ENCODE data around the gene C2orf74. TPM values are rescaled to one million over a fixed set of nuclear protein-coding genes. Genes with fewer than 3 reads are reported as not detected.
"Not testable (repeated sequence)": the region's sequence is repeated elsewhere in the genome, so short reads cannot be mapped to it uniquely, and the experiment has no call there.

Gene C2orf74
- total RNA-seq, 1 donor from 2014 or later, result 7.7 TPM

DNA sequence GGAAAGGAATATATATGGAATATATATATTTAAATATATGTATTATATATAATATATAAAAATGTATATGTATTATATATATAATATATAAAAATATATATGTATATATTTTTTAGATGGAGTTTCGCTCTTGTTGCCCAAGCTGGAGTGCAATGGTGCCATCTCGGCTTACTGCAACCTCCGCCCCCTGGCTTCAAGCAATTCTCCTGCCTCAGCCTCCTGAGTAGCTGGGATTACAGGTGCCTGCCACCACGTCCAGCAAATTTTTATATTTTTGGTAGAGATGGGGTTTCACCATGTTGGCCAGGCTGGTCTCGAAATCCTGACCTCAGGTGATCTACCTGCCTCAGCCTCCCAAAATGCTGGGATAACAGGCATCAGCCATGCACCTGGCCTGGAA, 13.9 kb upstream of the C2orf74 start:
- H3K9me3 Mint-ChIP-seq; H3K27me3 Mint-ChIP-seq (ENCODE audit: low read depth); DNase-seq (ENCODE audit: low spot score); H3K27ac Mint-ChIP-seq; H3K4me3 Mint-ChIP-seq (ENCODE audit: low read depth); H3K4me1 Mint-ChIP-seq (ENCODE audit: low read depth): not testable (repeated sequence)
- peaks cover 32% of the 10 kb centered on the region for H3K36me3 Mint-ChIP-seq (ENCODE audit: low read depth)
- intact Hi-C loops (cut with micrococcal nuclease), result loop anchor here (10.0 kb wide), 1 partner anchor 1557 kb away; the partner anchor contains the start of gene EHBP1

DNA sequence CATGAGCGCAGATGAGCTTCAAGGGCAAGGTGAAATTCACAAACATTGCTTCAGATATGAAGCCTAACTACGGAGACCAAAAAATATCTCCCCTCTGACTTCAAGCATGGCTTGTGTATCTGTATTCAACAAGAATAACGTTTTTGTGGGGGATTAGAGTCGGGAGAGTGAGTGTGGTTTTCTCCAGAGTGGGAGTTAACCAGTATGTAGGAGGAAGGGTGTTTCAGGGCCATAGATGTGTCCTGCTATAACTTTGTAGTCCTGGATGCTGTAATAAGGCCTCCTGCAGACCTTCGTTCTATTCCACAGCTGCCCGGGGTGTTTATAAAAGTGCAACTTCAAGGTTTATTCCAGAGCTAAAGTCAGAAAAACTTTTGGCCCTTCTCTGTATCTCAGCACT, 12.9 kb upstream of the C2orf74 start:
- intact Hi-C loops (cut with micrococcal nuclease), result loop anchor here (10.0 kb wide), 1 partner anchor 1556 kb away; the partner anchor contains the start of gene EHBP1
- Mint-ChIP-seq H3K36me3 (ENCODE audit: low read depth) (peaks cover 32% of the 10 kb centered on the region), H3K4me3 (ENCODE audit: low read depth) (no peak overlapping the region), H3K4me1 (ENCODE audit: low read depth) (peaks cover 2% of the 10 kb centered on the region), H3K27me3 (ENCODE audit: low read depth) (no peaks in the 10 kb centered on the region), H3K27ac (no peak overlapping the region), H3K9me3 (no peaks in the 10 kb centered on the region)
- DNase-seq (ENCODE audit: low spot score), result no peak

DNA sequence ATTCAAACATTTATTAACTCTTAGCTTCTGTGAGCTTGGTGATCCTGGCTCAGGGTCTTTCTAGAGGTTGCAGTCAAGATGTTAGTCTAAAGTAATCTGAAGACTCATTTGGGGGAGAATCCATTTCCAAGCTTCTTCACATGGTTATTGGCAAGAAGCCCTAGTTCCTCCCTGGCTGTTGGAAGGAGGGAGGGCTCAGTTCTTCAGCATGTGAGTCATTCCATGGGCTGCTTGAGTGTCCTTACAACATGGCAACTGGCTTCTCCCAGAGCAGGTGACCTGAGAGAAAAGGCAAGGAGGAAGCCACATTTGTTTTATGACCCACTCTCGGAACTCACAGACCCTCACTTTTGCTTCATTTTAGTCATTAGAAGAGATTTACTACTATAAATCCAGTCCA, 10.6 kb upstream of the C2orf74 start:
- Mint-ChIP-seq H3K9me3 (no peaks in the 10 kb centered on the region), H3K4me1 (ENCODE audit: low read depth) (no peaks in the 10 kb centered on the region), H3K27me3 (ENCODE audit: low read depth) (no peaks in the 10 kb centered on the region), H3K36me3 (ENCODE audit: low read depth) (peaks cover 28% of the 10 kb centered on the region), H3K27ac (no peak overlapping the region), H3K4me3 (ENCODE audit: low read depth) (no peak overlapping the region)
- intact Hi-C loops (cut with micrococcal nuclease), result no loop called here
- no peak for DNase-seq (ENCODE audit: low spot score)

DNA sequence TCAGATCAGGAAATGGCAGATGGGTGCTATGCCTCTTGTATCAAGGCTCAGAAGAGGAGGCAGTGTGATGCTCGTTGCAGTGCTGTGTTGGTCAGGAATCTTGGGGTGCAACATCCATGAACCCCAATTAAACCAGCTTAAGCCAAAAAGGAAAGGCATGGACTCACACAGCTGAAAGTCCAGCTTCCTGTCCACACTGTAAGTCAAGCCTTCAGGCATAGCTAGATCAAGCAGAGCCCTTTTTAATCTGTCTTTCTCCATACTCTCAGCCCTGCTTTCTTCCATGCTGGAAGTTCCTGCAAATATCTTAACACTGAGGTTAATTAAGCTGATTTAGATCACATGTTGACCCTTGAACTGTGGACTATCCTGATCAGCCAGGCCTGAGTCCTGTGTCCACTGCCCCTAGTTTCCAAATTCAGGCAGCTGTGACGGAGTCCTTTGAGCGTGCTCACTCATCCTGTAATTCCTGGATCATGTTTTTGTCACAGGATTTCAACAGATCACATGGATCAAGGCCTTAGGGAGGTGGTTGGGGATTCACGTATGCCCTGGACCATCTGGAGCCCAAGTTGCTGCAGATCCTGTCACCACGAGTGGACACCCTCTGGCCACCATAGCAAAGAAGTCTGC, 4.5 kb upstream of the C2orf74 start:
- H3K9me3 Mint-ChIP-seq, result peaks cover 9% of the 10 kb centered on the region

DNA sequence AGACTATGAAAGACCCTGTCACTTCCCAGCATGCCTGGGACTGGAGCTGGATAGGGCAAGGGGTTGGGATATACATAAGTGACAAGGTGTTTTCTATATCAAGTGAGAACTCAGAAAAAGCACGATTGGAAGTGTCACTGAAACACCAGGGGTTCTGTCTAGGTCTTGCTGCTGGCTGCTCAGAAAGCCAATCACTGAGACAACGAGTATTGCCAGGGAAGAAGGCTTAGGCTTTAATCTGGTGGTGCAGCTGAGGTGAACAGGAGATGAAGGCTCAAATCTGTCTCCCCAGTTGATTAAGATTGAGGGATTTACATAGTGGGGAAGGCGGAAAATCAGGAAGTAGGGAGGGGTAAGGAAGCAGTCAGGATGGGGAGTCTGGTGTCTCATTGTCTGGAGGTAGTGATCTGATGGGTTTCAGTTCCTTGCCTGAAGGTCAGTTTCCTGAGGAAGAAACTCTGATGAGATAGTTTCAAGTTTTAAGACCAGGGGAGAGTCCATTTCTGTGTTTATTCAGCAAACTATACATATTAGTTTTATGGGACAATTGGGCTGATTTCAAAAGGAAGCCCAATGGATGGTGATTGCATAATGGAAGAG, 3.5 kb upstream of the C2orf74 start:
- Mint-ChIP-seq H3K36me3 (ENCODE audit: low read depth) (peaks cover 32% of the 10 kb centered on the region), H3K4me3 (ENCODE audit: low read depth) (no peak overlapping the region), H3K27me3 (ENCODE audit: low read depth) (no peaks in the 10 kb centered on the region), H3K4me1 (ENCODE audit: low read depth) (peaks cover 6% of the 10 kb centered on the region), H3K27ac (no peak overlapping the region), H3K9me3 (peaks cover 9% of the 10 kb centered on the region)
- intact Hi-C loops (cut with micrococcal nuclease), result no loop called here
- no peak for DNase-seq (ENCODE audit: low spot score)

More for the DNA sequence above, 4.5 kb upstream of the C2orf74 start:
- Mint-ChIP-seq H3K27ac (no peak overlapping the region), H3K27me3 (ENCODE audit: low read depth) (no peaks in the 10 kb centered on the region), H3K4me3 (ENCODE audit: low read depth) (no peak overlapping the region), H3K4me1 (ENCODE audit: low read depth) (peaks cover 2% of the 10 kb centered on the region), H3K36me3 (ENCODE audit: low read depth) (peaks cover 25% of the 10 kb centered on the region)
- no peak for DNase-seq (ENCODE audit: low spot score)
- intact Hi-C loops (cut with micrococcal nuclease), result no loop called here

DNA sequence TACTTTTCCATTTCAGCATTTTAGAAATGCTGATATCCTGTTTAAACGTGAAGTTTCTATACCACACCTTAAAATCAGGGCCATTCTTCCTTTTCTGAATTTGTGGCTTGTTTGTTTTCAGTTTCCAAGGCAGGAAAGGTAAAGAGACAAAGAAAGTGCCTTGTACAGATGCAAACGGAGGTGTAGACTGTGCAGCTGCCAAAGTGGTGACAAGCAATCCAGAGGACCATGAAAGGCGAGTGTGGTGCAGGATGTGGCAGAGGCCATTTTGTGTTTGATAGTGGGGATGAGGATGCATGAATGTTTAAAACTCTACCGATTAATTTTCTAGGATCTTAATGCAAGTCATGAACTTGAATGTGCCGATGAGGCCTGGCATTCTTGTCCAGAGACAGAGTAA, 733 bp downstream of the C2orf74 start:
- Mint-ChIP-seq H3K4me1 (ENCODE audit: low read depth) (peaks cover 6% of the 10 kb centered on the region), H3K4me3 (ENCODE audit: low read depth) (no peak overlapping the region), H3K36me3 (ENCODE audit: low read depth) (peaks cover 50% of the 10 kb centered on the region), H3K27me3 (ENCODE audit: low read depth) (no peaks in the 10 kb centered on the region), H3K27ac (no peak overlapping the region), H3K9me3 (peaks cover 9% of the 10 kb centered on the region)
- DNase-seq (ENCODE audit: low spot score), result no peak
- intact Hi-C loops (cut with micrococcal nuclease), result no loop called here

DNA sequence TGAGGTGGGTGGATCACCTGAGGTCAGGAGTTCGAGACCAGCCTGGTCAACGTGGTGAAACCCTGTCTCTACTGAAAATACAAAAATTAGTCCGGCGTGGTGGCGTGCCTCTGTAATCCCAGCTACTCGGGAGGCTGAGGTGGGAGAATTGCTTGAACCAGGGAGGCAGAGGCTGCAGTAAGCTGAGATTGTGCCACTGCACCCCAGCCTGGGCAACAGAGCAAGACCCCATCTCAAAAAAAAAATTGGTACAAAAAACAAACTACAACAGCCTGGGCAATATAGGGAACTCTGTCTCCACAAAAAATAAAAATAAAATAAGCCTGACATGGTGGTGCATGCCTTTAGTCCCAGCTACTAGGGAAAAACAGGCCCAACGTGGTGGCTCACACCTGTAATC, 3.1 kb downstream of the C2orf74 start:
- H3K4me3 Mint-ChIP-seq (ENCODE audit: low read depth); intact Hi-C loops (cut with micrococcal nuclease); H3K27ac Mint-ChIP-seq; H3K9me3 Mint-ChIP-seq; DNase-seq (ENCODE audit: low spot score); H3K27me3 Mint-ChIP-seq (ENCODE audit: low read depth); H3K4me1 Mint-ChIP-seq (ENCODE audit: low read depth): not testable (repeated sequence)
- peaks cover 38% of the 10 kb centered on the region for H3K36me3 Mint-ChIP-seq (ENCODE audit: low read depth)

DNA sequence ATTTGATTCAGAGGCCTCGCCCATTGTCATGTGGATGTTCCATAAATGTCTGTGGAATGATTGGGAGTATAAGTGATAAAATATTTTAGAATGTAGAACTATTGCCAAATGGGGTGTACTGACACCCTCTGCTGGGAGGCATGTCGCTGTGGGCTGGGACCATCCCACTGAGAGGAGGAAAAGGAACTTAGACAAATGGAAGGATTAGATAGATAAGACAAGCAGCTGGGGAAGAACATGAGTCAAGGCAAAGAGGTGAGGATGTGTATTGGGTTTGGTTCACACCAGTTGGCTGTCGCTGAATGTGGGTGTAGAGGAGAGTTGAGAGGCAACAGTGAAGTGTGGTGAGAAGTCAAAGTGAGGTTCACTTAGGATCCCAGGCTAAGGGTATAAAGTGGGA, 4.0 kb downstream of the C2orf74 start:
- H3K4me3 Mint-ChIP-seq (ENCODE audit: low read depth), result no peak overlapping the region
- H3K27ac Mint-ChIP-seq, result no peak overlapping the region
- no peak for DNase-seq (ENCODE audit: low spot score)
- peaks cover 35% of the 10 kb centered on the region for H3K36me3 Mint-ChIP-seq (ENCODE audit: low read depth)
- H3K9me3 Mint-ChIP-seq, result no peaks in the 10 kb centered on the region
- intact Hi-C loops (cut with micrococcal nuclease), result no loop called here
- H3K27me3 Mint-ChIP-seq (ENCODE audit: low read depth), result no peaks in the 10 kb centered on the region
- H3K4me1 Mint-ChIP-seq (ENCODE audit: low read depth), result peaks cover 6% of the 10 kb centered on the region

DNA sequence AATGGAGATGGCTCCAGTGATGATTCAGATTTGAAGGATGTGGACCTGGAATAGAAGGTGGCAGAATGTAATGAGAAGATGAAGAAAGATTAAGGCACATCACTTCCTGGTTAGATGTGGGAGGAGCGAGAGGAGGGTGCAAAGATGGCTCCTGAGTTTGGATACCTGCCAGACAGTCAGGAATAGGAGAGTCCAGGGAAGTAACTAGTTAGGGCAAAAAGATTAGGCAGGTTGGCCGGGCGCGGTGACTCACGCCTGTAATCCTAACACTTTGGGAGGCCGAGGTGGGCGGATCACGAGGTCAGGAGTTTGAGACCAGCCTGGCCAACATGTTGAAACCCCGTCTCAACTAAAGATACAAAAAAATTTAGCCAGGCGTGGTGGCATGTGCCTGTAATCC, 5.6 kb downstream of the C2orf74 start:
- Mint-ChIP-seq H3K27me3 (ENCODE audit: low read depth) (no peaks in the 10 kb centered on the region), H3K9me3 (no peaks in the 10 kb centered on the region), H3K36me3 (ENCODE audit: low read depth) (peaks cover 27% of the 10 kb centered on the region), H3K4me1 (ENCODE audit: low read depth) (peaks cover 4% of the 10 kb centered on the region), H3K4me3 (ENCODE audit: low read depth) (no peak overlapping the region), H3K27ac (no peak overlapping the region)
- intact Hi-C loops (cut with micrococcal nuclease), result no loop called here
- DNase-seq (ENCODE audit: low spot score), result no peak

DNA sequence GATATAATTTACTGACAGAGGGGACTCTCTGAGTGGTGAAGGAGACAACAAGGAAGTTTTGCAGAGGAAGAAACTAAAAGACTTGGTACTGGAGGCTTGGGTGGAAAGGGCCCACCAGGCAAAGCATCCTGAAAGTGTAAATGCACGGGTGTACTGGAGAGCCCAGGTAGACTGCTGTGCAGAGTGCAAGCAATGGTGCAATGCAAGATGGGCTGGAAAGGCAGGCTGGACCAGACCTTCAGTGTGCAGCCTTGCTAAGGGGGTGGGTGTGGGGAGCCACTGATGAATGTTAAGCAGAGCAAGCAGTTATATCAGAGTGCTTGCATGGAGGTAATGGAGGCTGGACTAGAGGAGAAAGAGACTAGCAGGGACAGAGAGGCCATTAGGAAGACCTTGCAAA, 10.7 kb downstream of the C2orf74 start:
- Mint-ChIP-seq H3K9me3 (no peaks in the 10 kb centered on the region), H3K36me3 (ENCODE audit: low read depth) (no peaks in the 10 kb centered on the region), H3K27me3 (ENCODE audit: low read depth) (peaks cover 6% of the 10 kb centered on the region), H3K4me3 (ENCODE audit: low read depth) (no peak overlapping the region), H3K27ac (no peak overlapping the region), H3K4me1 (ENCODE audit: low read depth) (peaks cover 8% of the 10 kb centered on the region)
- DNase-seq (ENCODE audit: low spot score), result no peak
- intact Hi-C loops (cut with micrococcal nuclease), result no loop called here

DNA sequence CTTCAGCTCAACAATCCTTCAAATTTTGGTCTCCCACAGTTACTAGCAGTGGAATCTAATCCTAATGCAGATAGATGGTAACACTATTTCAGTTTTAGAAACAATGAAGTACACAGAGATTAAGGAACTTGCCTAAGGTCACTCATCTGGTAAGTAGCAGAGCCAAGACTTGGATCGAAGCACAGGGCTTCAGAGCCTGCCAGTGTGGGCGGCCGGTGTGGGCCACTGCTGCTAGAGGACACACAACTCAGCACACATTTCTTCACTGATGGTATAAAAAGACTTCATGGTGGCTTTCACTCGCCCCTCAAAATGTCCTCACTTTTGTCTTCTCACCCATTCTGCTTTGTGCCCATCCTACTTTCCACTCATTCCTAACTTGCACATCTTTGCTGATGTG, 11.1 kb downstream of the C2orf74 start:
- Mint-ChIP-seq H3K36me3 (ENCODE audit: low read depth) (no peaks in the 10 kb centered on the region), H3K4me3 (ENCODE audit: low read depth) (no peak overlapping the region), H3K27ac (no peak overlapping the region), H3K4me1 (ENCODE audit: low read depth) (peaks cover 8% of the 10 kb centered on the region), H3K27me3 (ENCODE audit: low read depth) (peaks cover 6% of the 10 kb centered on the region), H3K9me3 (no peaks in the 10 kb centered on the region)
- intact Hi-C loops (cut with micrococcal nuclease), result no loop called here
- DNase-seq (ENCODE audit: low spot score), result no peak

DNA sequence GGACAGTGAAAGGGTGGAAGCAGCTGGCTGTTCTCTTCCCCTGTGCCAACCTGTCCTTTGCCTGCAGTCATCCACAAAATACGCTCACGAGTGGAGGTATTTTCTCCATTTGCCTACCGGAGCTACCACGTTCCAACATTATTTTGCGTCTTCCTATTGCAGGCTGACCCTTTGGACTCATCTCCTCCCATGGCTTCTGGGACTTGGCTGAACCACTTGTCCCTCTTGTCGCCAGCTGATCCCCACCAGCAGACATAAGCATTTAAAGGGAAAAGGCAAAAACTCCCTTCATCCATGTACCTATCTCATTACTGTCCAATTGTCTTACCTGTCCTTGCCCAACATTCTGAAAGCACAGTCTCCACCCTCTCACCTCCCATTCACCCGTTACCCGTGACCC, 13.0 kb downstream of the C2orf74 start:
- Mint-ChIP-seq H3K36me3 (ENCODE audit: low read depth) (peaks cover 18% of the 10 kb centered on the region), H3K4me3 (ENCODE audit: low read depth) (no peak overlapping the region)
- intact Hi-C loops (cut with micrococcal nuclease), result loop anchor here (5.0 kb wide), 1 partner anchor 368 kb away; no protein-coding TSS in a partner anchor

More for the DNA sequence above, 13.0 kb downstream of the C2orf74 start:
- H3K9me3 Mint-ChIP-seq, result no peaks in the 10 kb centered on the region
- peaks cover 25% of the 10 kb centered on the region for H3K4me1 Mint-ChIP-seq (ENCODE audit: low read depth)
- H3K27me3 Mint-ChIP-seq (ENCODE audit: low read depth), result peaks cover 6% of the 10 kb centered on the region
- no peak overlapping the region for H3K27ac Mint-ChIP-seq
- DNase-seq (ENCODE audit: low spot score), result no peak

All from activated T-helper 2 cell treated with anti-CD3 and anti-CD28 coated beads, Interferon-gamma antibody, Interleukin-2, Interleukin-4, amounts not matched to agents 10 μg/mL and 5 μg/mL and 100 μg/mL, durations not matched to agents 14 hours and 24 hours and 36 hours (primary cell).